Endodermal cell (in vitro differentiated cells): ENCODE measurements around the gene MS4A5. TPM values are rescaled to one million over a fixed set of nuclear protein-coding genes. Genes with fewer than 3 reads are reported as not detected.

ENCODE experiments used
- DNase-seq: peaks from one replicate; pipeline ENCODE4 v3.0.0-alpha.2; 2017
- H3K27ac ChIP-seq: 2 replicates; pipeline ENCODE4 v1.5.1; 2013; ENCODE audit warnings: mild to moderate bottlenecking, low read depth, low read length, moderate library complexity
- H3K27me3 ChIP-seq: 2 replicates; pipeline ENCODE4 v1.6.1; 2013; ENCODE audit warnings: mild to moderate bottlenecking, low read length, moderate library complexity; ENCODE audit not compliant: insufficient read depth, control insufficient read depth, poor library complexity, severe bottlenecking
- H3K36me3 ChIP-seq: 2 replicates; pipeline ENCODE4 v1.7.0; 2013; ENCODE audit warnings: mild to moderate bottlenecking, low read length, moderate library complexity; ENCODE audit not compliant: control insufficient read depth, insufficient read depth
- H3K4me1 ChIP-seq: one replicate; pipeline ENCODE4 v1.7.0; 2013; ENCODE audit warnings: low read length; ENCODE audit not compliant: control insufficient read depth, insufficient read depth
- H3K4me3 ChIP-seq: 2 replicates; pipeline ENCODE4 v1.5.1; 2013; ENCODE audit warnings: mild to moderate bottlenecking, low read length, moderate library complexity
- H3K9ac ChIP-seq: 2 replicates; pipeline ENCODE4 v1.6.1; 2013; ENCODE audit warnings: mild to moderate bottlenecking, low read length, moderate library complexity; ENCODE audit not compliant: poor library complexity, severe bottlenecking; ENCODE audit errors: extremely low read depth
- H3K9me3 ChIP-seq: 2 replicates; pipeline ENCODE4 v1.6.1; 2013; ENCODE audit warnings: mild to moderate bottlenecking, low read length, moderate library complexity; ENCODE audit not compliant: control insufficient read depth
- H3K27ac Mint-ChIP-seq: 2 replicates; pipeline ENCODE4 v1.8.0; 2020; ENCODE audit warnings: mixed read lengths
- H3K27me3 Mint-ChIP-seq: 2 replicates; pipeline ENCODE4 v1.8.0; 2021; ENCODE audit warnings: mild to moderate bottlenecking, mixed read lengths; ENCODE audit not compliant: insufficient read depth
- H3K36me3 Mint-ChIP-seq: 2 replicates; pipeline ENCODE4 v1.8.0; 2020; ENCODE audit warnings: low read depth, mixed read lengths
- H3K4me1 Mint-ChIP-seq: 2 replicates; pipeline ENCODE4 v1.8.0; 2020; ENCODE audit warnings: mixed read lengths
- H3K4me3 Mint-ChIP-seq: 2 replicates; pipeline ENCODE4 v1.8.0; 2020; ENCODE audit warnings: mild to moderate bottlenecking, moderate library complexity, mixed read lengths
- H3K9me3 Mint-ChIP-seq: 2 replicates; pipeline ENCODE4 v1.8.0; 2020; ENCODE audit warnings: mild to moderate bottlenecking, mixed read lengths
- CTCF ChIP-seq: fragments of 200-600 bp; sonication (generic); conservative IDR thresholded peaks from 2 replicates; pipeline ENCODE4 v1.5.0; 2021; ENCODE audit warnings: antibody characterized with exemption, mild to moderate bottlenecking
- WGBS, 2 experiments: methylation state at CpG; one replicate each; pipeline versions ENCODE4 v1.1.5 to v1.1.7; 2013; ENCODE audit warnings: missing lambda C conversion rate in 2 of 2, mixed read lengths in 1 of 2; ENCODE audit not compliant: insufficient coverage in 1 of 2, insufficient read length in 1 of 2; 5-methylcytosine and 5-hydroxymethylcytosine counted together
- total RNA-seq, 2 donors: library from RNA; stranded (reverse); fragmentation: NEBNext Ultra II Directional in 1 of 2; extraction: Animal tissue kit (Norgen Biotek cat#: 25700) in 1 of 2; gene quantifications; 2 replicates in 1 of 2; 3 replicates in 1 of 2; pipeline ENCODE4 v1.2.1, GENCODE V29; 2021

Gene MS4A5
- total RNA-seq, 2 donors from 2014 or later, result not detected

GRCh38 chr11:60459345-60459744 lies 30.0 kb downstream of the MS4A5 start:
- WGBS, 2 experiments, result 100% methylated on average over 1 of the region's 1 CpG
- no peak for DNase-seq

GRCh38 chr11:60468829-60469228 lies 39.5 kb downstream of the MS4A5 start:
- TF ChIP-seq CTCF, result no peak
- no peak overlapping the region for H3K27ac ChIP-seq
- DNase-seq, result no peak
- Mint-ChIP-seq H3K9me3 (no peaks in the 10 kb centered on the region), H3K4me1 (no peaks in the 10 kb centered on the region), H3K36me3 (no peaks in the 10 kb centered on the region), H3K4me3 (no peak overlapping the region), H3K27me3 (no peaks in the 10 kb centered on the region), H3K27ac (no peak overlapping the region)
- H3K9me3 ChIP-seq, result no peaks in the 10 kb centered on the region
- WGBS, 2 experiments, result 79% methylated on average over 2 of the region's 2 CpGs; no CpG with 5 or more reads in 1 of the 2 experiments
- no peak overlapping the region for H3K9ac ChIP-seq
- no peaks in the 10 kb centered on the region for H3K4me1 ChIP-seq
- no peaks in the 10 kb centered on the region for H3K27me3 ChIP-seq
- no peak overlapping the region for H3K4me3 ChIP-seq
- H3K36me3 ChIP-seq, result no peaks in the 10 kb centered on the region

More at GRCh38 chr11:60459345-60459744, 30.0 kb downstream of the MS4A5 start:
- Histone ChIP-seq H3K27ac (no peak overlapping the region), H3K4me3 (no peak overlapping the region), H3K36me3 (no peaks in the 10 kb centered on the region), H3K27me3 (no peaks in the 10 kb centered on the region), H3K4me1 (no peaks in the 10 kb centered on the region), H3K9me3 (no peaks in the 10 kb centered on the region), H3K9ac (no peak overlapping the region)
- Mint-ChIP-seq H3K27me3 (peaks cover 2% of the 10 kb centered on the region), H3K4me1 (no peaks in the 10 kb centered on the region), H3K4me3 (no peak overlapping the region), H3K27ac (no peak overlapping the region), H3K9me3 (no peaks in the 10 kb centered on the region), H3K36me3 (no peaks in the 10 kb centered on the region)
- TF ChIP-seq CTCF, result no peak

DNA sequence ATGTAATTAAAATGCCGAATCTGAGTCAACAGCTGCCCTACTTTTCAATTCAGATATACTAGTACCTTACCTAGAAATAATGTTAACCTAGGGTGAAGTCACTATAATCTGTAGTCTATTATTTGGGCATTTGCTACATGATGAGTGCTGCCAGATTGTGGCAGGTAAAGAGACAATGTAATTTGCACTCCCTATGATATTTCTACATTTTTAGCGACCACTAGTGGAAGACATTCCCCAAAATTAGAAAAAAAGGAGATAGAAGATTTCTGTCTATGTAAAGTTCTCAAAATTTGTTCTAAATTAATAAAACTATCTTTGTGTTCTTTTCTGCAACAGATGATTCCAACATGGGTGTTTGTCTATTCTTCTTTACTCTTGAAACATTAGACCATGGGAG lies 40.4 kb downstream of the MS4A5 start:
- WGBS, 2 experiments, result 80 to 92% methylated on average over 1 of the region's 2 CpGs
- no peaks in the 10 kb centered on the region for H3K9me3 Mint-ChIP-seq
- H3K27ac Mint-ChIP-seq, result no peak overlapping the region
- H3K4me3 Mint-ChIP-seq, result no peak overlapping the region
- H3K4me1 ChIP-seq, result no peaks in the 10 kb centered on the region
- no peaks in the 10 kb centered on the region for H3K27me3 ChIP-seq
- no peak overlapping the region for H3K4me3 ChIP-seq
- H3K9ac ChIP-seq, result no peak overlapping the region
- H3K36me3 Mint-ChIP-seq, result no peaks in the 10 kb centered on the region
- H3K9me3 ChIP-seq, result no peaks in the 10 kb centered on the region
- H3K4me1 Mint-ChIP-seq, result no peaks in the 10 kb centered on the region
- TF ChIP-seq CTCF, result no peak
- no peak overlapping the region for H3K27ac ChIP-seq
- no peaks in the 10 kb centered on the region for H3K27me3 Mint-ChIP-seq
- no peak for DNase-seq
- no peaks in the 10 kb centered on the region for H3K36me3 ChIP-seq
